ENCODE data around the gene FHDC1.

FHDC1 gene

DNA sequence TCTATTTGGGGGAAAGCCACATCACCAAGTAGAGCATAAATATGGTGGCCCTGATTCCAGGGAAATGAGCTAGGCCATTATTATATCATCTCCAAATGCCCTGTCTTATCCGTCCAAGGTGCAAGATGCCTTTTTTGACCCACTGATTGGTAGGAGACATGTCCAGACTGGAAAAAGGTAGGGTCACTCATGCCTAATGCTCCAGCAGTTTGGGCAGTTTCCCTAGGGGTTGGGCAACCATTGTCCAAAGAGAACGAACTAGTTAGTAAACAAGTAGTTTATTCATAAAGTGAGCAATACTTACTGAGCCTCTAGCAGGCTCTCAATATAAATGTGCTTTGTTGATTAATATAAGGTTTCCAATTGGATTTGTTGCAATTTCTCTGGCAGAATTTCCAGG is 6.2 kb downstream of the FHDC1 start:
- no peak for TF ChIP-seq ZBTB7A (IDR thresholded peaks at IDR 0.05; ENCODE audit: low read depth)
- TF ChIP-seq YY1 (IDR thresholded peaks at IDR 0.05; ENCODE audit: low read depth): no peak
- TF ChIP-seq EP300 (IDR thresholded peaks at IDR 0.05; ENCODE audit: borderline replicate concordance): no peak
- TF ChIP-seq, protein P1, sequence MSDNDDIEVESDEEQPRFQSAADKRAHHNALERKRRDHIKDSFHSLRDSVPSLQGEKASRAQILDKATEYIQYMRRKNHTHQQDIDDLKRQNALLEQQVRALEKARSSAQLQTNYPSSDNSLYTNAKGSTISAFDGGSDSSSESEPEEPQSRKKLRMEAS (IDR thresholded peaks at IDR 0.05): no peak
- TF ChIP-seq EGR1 (IDR thresholded peaks at IDR 0.05): no peak
- TF ChIP-seq CEBPB (IDR thresholded peaks at IDR 0.05): no peak
- TF ChIP-seq, protein P2, sequence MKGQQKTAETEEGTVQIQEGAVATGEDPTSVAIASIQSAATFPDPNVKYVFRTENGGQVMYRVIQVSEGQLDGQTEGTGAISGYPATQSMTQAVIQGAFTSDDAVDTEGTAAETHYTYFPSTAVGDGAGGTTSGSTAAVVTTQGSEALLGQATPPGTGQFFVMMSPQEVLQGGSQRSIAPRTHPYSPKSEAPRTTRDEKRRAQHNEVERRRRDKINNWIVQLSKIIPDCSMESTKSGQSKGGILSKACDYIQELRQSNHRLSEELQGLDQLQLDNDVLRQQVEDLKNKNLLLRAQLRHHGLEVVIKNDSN (IDR thresholded peaks at IDR 0.05): no peak
- TF ChIP-seq TEAD4 (IDR thresholded peaks at IDR 0.05): no peak
- no peak for TF ChIP-seq CREB1 (IDR thresholded peaks at IDR 0.05; ENCODE audit: low read depth)
- TF ChIP-seq RAD21 (IDR thresholded peaks at IDR 0.05; ENCODE audit: low read depth): no peak
- TF ChIP-seq, protein P3, sequence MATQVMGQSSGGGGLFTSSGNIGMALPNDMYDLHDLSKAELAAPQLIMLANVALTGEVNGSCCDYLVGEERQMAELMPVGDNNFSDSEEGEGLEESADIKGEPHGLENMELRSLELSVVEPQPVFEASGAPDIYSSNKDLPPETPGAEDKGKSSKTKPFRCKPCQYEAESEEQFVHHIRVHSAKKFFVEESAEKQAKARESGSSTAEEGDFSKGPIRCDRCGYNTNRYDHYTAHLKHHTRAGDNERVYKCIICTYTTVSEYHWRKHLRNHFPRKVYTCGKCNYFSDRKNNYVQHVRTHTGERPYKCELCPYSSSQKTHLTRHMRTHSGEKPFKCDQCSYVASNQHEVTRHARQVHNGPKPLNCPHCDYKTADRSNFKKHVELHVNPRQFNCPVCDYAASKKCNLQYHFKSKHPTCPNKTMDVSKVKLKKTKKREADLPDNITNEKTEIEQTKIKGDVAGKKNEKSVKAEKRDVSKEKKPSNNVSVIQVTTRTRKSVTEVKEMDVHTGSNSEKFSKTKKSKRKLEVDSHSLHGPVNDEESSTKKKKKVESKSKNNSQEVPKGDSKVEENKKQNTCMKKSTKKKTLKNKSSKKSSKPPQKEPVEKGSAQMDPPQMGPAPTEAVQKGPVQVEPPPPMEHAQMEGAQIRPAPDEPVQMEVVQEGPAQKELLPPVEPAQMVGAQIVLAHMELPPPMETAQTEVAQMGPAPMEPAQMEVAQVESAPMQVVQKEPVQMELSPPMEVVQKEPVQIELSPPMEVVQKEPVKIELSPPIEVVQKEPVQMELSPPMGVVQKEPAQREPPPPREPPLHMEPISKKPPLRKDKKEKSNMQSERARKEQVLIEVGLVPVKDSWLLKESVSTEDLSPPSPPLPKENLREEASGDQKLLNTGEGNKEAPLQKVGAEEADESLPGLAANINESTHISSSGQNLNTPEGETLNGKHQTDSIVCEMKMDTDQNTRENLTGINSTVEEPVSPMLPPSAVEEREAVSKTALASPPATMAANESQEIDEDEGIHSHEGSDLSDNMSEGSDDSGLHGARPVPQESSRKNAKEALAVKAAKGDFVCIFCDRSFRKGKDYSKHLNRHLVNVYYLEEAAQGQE (IDR thresholded peaks at IDR 0.05; ENCODE audit: low read depth): no peak
- no peak for TF ChIP-seq NFIC (IDR thresholded peaks at IDR 0.05)
- TF ChIP-seq TCF12 (IDR thresholded peaks at IDR 0.05; ENCODE audit: low read depth): no peak
- TF ChIP-seq FOXM1 (IDR thresholded peaks at IDR 0.05; ENCODE audit: borderline replicate concordance, low read depth): no peak
- no peak for TF ChIP-seq TAF1 (IDR thresholded peaks at IDR 0.05; ENCODE audit: low read depth)

DNA sequence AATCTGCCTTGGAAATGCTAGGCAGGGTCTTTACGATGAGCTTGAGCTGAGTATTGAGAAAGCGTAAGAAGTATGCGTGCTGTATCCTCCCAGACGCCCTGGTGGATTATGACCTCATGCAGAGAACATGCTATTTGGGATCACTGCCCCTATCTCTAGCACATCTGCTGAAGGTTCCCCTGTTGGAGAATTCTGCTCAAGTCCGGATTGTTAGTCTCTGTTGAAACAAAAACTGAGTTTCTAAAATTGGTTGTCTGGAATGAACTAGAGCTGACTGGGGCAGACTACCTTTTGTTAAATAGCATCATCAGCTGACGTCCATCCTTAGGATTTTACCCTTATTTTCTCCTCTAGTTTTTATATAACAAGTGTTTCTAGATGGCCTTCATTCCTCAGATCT is 7.5 kb downstream of the FHDC1 start:
- TF ChIP-seq, protein P1 (IDR thresholded peaks at IDR 0.05): no peak
- TF ChIP-seq TAF1 (IDR thresholded peaks at IDR 0.05; ENCODE audit: low read depth) (no peak), FOXM1 (IDR thresholded peaks at IDR 0.05; ENCODE audit: borderline replicate concordance, low read depth) (no peak)
- TF ChIP-seq, protein P3 (IDR thresholded peaks at IDR 0.05; ENCODE audit: low read depth): no peak

DNA sequence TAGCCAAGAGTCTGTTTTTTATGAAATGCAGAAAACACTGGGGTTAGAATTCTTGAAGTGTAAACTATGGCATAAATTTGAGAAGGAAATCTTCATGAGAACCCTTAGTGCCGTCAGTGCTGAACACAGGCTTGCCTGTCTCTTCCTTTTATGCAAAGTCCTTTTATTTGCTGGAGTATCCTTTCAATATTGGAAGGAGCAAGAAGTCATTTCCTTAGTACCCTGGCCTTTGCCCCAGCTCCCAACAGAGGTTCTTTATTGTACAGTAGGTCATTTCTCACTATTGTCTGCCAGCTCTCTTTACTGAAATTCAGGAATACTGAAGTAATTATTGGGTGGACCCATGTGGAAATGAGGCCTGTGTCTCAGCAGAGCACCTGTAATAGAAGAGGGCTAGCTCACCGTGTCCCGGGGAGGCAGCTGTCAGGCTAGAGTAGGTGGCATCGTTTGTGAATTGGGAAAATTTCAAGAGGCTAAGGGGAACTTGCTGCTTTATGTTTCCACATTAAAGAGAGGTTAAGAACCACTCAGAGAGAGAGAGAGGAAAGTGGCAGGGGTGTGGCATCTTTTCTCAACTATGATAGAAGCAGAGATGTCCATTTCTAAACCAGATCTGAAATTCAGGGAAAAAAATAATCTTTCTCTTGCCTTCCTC is 8.7 kb downstream of the FHDC1 start:
- TF ChIP-seq EGR1 (IDR thresholded peaks at IDR 0.05) (no peak), EP300 (IDR thresholded peaks at IDR 0.05; ENCODE audit: borderline replicate concordance) (no peak), TCF12 (IDR thresholded peaks at IDR 0.05; ENCODE audit: low read depth) (no peak), YY1 (IDR thresholded peaks at IDR 0.05; ENCODE audit: low read depth) (no peak), FOXM1 (IDR thresholded peaks at IDR 0.05; ENCODE audit: borderline replicate concordance, low read depth) (no peak), TEAD4 (IDR thresholded peaks at IDR 0.05) (no peak), NFIC (IDR thresholded peaks at IDR 0.05) (no peak), TAF1 (IDR thresholded peaks at IDR 0.05; ENCODE audit: low read depth) (no peak), ZBTB7A (IDR thresholded peaks at IDR 0.05; ENCODE audit: low read depth) (no peak), RAD21 (IDR thresholded peaks at IDR 0.05; ENCODE audit: low read depth) (no peak)
- TF ChIP-seq, protein P2 (IDR thresholded peaks at IDR 0.05): no peak
- TF ChIP-seq, protein P1 (IDR thresholded peaks at IDR 0.05): no peak
- TF ChIP-seq, protein P3 (IDR thresholded peaks at IDR 0.05; ENCODE audit: low read depth): no peak

DNA sequence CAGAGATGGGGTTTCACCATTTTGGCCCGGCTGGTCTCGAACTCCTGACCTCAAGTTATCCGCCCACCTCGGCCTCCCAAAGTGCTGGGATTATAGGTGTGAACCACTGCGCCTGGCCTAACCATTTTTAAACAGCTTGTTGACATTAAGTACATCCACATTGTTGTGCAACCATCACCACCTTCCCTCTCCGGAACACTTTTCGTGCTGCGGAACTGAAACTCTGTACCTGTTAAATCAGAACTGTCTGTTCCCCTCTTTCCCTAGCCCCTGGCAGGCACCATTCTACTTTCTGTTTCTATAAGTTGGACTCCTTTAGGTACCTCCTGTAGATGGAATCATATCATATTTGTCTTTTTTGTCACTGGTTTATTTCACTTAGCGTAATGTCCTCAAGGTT is 9.5 kb downstream of the FHDC1 start:
- TF ChIP-seq, protein P3 (IDR thresholded peaks at IDR 0.05; ENCODE audit: low read depth): no peak
- TF ChIP-seq, protein P1 (IDR thresholded peaks at IDR 0.05): no peak
- TF ChIP-seq, protein P2 (IDR thresholded peaks at IDR 0.05): no peak
- TF ChIP-seq YY1 (IDR thresholded peaks at IDR 0.05; ENCODE audit: low read depth) (no peak), EP300 (IDR thresholded peaks at IDR 0.05; ENCODE audit: borderline replicate concordance) (no peak), TCF12 (IDR thresholded peaks at IDR 0.05; ENCODE audit: low read depth) (no peak), FOXM1 (IDR thresholded peaks at IDR 0.05; ENCODE audit: borderline replicate concordance, low read depth) (no peak), TEAD4 (IDR thresholded peaks at IDR 0.05) (no peak), TAF1 (IDR thresholded peaks at IDR 0.05; ENCODE audit: low read depth) (no peak), EGR1 (IDR thresholded peaks at IDR 0.05) (no peak), CREB1 (IDR thresholded peaks at IDR 0.05; ENCODE audit: low read depth) (no peak), CEBPB (IDR thresholded peaks at IDR 0.05) (no peak), RAD21 (IDR thresholded peaks at IDR 0.05; ENCODE audit: low read depth) (no peak)

Measured in Ishikawa (cell line).